Measurements from ENCODE around the gene ZNF550.
A peak's percentile ranks its signal among the peaks of the same experiment; 100 is the strongest.
"Not testable (repeated sequence)": the region's sequence is repeated elsewhere in the genome, so short reads cannot be mapped to it uniquely, and the experiment has no call there.

The ZNF550 gene

DNA sequence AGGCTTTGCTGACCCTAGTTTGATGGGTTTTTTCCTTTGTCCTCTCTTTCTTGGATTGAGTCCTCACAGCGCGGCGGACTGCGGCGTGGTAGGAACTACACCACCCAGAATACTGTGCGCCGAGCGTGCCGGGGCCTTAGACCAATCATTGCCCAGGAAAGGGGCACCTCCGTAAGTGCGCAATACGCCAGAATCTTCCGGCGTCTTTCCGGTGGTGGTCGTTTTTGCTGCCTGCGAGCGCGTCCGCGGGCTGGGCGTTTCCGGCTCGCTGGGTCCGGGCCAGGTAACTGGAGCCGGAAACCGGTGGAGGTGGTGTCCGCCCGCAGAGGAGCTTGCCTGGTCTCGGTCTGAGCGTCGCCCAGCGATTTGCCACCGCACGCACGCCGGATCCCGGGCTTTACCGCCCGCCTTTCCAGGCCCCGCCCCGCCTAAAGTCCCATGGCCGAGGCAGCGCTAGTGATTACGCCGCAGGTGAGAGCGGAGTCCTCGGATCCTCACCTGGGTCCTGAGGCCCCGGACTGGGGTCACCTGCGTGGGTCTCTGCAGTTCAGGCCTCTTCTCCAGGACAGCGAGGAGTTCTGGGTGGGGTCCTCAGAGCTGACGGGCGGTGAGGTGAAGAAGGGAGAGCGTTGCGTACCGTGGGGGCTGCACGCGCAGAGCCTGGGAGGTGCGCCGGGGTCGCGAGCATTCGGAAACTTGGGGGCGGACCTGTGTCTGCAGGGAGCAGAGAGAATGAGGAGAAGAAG is 32.4 kb downstream of the ZNF550 start, which contains the start of gene ZNF549:
Gene ZNF549, plus strand, starts transcription at position 221 of the 746 bp plus-strand sequence. Its CDS starts 218 bp downstream, at position 439.
- DNase-seq, result peak; percentile 41

DNA sequence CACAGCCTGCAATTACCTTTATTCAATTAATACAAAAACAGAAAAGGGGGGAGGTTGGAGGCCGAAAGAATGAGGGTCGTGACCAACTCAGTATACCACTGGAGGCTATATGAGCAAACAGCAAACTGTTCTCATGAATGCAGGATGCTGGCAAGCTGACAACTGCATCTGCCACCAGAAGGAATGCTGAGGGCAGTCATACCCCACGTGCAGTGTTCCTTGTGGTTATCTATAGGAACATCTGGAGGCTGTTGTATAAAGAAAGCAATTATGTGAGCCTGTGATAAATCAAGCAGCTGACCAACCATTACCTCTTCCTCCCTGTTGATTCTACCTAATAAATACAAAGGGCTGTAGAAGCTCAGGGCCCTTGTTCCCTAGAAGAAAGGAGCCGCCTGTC is 41.6 kb downstream of the ZNF550 start:
- not testable (repeated sequence) for DNase-seq

DNA sequence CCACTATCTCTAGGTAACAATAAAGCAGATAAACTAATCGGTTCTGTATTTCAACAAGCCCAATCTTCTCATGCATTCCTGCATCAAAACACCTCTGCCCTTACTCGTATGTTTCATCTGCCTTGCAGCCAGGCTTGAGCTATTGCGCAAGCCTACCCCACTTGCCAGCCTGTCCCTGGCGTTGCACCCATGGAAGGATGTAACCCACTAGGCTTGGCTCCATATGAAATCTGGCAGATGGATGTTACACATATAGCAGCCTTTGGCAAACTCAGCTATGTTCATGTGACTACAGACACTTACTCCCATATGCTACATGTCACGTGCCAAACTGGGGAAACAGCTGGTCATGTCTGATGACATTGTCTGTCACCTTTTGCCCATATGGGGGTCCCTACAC is 44.4 kb downstream of the ZNF550 start:
- no peak for DNase-seq

DNA sequence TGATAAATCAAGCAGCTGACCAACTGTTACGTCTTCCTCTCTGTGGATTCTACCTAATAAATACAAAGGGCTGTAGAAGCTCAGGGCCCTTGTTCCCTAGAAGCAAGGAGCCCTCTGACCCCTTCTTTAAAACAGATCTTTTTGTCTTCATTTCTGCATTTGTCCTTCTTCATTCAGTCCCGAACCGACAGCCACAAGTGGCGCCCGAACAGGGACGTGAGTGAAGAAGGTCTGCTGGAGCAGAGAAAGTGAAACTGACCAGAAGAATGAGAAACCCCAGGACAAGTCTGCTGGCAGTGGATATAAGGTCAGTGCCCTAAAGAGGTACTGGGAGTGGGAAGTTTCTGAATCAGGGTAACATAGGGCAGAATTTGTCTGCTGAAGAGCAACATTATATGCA is 46.8 kb downstream of the ZNF550 start:
- no peak for DNase-seq

DNA sequence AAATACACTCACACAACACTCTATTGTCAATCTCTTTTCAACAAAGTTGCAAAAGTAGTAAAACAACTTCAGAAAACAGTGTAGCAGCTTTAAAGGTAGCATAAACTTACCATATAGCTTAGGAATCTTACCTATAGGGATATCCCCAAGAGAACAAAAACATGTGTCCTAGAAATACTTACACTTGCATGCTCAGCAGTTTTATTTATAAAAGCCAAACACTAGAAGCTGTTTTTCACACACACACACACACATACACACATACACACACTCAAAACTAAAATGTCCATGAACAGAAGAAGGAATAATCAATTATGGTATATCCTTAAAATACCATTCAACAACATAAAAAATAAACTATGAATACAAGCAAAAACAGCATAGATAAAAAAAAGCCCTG is 48.2 kb downstream of the ZNF550 start:
- no peak for DNase-seq

DNA sequence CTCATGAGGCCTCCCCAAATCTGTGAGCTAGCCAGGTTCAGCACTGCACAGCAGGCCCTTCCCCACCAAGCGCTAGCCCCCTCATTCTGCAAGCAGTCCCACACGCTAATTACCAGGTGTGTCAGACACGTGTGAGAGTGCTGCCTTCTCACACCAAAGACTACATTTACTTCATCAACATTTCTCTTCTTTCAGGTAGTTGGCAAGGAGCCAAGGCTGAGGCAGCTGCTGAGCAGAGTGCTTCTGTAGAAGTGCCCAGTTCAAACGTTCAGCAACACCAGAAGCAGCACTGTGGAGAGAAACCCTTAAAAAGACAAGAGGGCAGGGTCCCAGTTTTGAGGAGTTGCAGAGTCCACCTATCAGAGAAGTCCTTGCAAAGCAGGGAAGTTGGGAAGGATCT is 53.5 kb downstream of the ZNF550 start:
- DNase-seq, result no peak

DNA sequence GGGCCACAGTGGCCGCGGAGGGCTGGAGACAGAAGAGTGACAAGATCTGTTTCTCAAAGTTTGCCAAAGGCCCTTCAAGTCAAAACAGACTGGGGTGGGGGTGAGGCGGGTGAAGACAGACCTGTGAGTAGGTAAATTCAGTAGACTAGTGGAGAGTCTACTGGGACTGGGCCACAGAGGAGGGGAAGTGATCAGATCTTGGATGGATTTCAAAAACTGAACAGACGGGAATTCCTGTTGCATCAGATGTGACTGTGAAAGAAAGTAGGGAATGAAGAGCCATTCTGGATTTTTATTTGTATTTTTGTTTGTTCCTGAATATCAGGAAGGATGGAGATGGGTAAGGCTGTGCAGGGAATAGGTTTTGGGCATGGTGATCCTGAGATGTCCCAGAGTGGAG is 59.3 kb downstream of the ZNF550 start:
- peak; percentile 36 for DNase-seq

DNA sequence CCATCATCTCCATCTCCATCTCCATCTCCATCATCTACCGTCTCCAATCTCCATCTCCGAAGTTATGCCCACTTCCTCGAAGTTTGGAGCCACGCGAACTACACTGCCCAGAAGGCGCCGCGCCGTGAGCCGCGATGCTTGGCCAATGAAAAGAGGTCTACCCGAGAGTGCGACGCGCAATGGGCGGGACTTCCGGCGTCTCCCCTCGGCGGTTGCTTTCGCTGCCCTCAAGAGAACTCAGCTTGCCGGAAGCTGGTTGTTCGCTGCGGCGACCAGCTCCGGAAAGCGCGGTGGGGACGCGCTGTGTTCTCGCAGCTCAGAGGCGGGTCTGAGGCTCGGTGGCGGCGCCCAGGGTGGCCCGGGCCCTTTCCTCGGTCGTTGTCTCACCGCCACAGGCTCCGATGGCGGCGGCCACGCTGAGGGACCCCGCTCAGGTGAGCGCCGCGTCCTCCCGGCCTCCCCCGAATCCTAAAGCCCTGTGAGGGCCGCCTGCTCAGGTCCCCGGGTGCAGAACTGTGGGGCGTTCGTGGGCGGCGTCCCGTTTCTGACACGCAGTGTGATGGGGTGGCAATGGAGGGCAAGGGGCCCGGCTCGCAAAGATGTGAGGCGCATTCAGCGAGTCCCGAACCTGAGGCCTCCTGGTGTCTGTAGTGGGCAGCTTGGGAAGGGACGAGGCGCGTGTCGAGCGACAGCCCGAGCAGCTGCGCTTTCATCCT is 59.8 kb downstream of the ZNF550 start, which contains the start of gene ZNF773:
Gene ZNF773, plus strand, starts transcription at position 259 of the 716 bp plus-strand sequence. Its CDS starts 143 bp downstream, at position 402.
- DNase-seq, result peak; percentile 92

DNA sequence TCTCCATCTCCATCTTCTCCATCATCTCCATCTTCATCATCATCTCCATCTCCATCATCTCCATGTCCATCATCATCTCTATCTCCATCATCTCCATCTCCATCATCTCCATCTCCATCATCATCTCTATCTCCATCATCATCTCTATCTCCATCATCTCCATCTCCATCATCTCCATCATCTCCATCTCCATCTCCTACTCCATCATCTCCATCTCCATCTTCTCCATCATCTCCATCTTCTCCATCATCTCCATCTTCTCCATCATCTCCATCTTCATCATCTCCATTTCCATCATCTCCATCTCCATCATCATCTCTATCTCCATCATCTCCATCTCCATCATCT is 60.4 kb downstream of the ZNF550 start:
- DNase-seq, result not testable (repeated sequence)

DNA sequence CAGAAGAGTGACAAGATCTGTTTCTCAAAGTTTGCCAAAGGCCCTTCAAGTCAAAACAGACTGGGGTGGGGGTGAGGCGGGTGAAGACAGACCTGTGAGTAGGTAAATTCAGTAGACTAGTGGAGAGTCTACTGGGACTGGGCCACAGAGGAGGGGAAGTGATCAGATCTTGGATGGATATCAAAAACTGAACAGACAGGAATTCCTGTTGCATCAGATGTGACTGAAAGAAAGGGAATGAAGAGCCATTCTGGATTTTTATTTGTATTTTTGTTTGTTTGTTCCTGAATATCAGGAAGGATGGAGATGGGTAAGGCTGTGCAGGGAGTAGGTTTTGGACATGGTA is 71.4 kb downstream of the ZNF550 start:
- DNase-seq, result peak; percentile 11

DNA sequence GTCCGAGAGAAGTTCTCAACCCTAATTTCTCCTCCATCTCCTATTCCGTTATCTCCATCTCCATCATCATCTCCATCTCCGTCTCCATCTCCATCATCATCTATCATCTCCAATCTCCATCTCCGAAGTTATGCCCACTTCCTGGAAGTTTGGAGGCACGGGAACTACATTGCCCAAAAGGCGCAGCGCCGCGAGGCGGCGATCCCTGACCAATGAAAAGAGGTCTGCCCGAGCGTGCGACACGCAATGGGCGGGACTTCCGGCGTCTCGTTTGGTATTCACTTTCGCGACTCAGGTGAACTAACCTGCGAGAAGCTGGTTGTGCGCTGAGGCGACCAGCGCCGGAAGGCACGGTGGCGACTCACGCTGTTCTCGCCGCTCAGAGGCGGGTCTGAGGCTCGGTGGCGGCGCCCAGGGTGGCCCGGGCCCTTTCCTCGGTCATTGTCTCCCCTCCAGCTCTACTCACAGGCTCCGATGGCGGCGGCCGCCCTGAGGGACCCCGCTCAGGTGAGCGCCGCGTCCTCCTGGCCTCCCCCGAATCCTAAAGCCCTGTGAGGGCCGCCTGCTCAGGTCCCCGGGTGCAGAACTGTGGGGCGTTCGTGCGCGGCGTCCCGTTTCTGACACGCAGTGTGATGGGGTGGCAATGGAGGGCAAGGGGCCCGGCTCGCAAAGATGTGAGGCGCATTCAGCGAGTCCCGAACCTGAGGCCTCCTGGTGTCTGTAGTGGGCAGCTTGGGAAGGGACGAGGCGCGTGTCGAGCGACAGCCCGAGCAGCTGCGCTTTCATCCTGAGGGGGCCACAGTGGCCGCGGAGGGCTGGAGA is 72.0 kb downstream of the ZNF550 start, which contains the start of gene ZNF419:
Gene ZNF419, plus strand, starts transcription at position 274 of the 822 bp plus-strand sequence. Its CDS starts 201 bp downstream, at position 475.
- peak; percentile 78 for DNase-seq

All from HCEC 1CT (cell line).